Measurements from ENCODE around the gene GRIA3. TPM values are rescaled to one million over a fixed set of nuclear protein-coding genes. Genes with fewer than 3 reads are reported as not detected.

Gene GRIA3
- total RNA-seq, 1 experiment from 2014 or later = 3.8 TPM

DNA sequence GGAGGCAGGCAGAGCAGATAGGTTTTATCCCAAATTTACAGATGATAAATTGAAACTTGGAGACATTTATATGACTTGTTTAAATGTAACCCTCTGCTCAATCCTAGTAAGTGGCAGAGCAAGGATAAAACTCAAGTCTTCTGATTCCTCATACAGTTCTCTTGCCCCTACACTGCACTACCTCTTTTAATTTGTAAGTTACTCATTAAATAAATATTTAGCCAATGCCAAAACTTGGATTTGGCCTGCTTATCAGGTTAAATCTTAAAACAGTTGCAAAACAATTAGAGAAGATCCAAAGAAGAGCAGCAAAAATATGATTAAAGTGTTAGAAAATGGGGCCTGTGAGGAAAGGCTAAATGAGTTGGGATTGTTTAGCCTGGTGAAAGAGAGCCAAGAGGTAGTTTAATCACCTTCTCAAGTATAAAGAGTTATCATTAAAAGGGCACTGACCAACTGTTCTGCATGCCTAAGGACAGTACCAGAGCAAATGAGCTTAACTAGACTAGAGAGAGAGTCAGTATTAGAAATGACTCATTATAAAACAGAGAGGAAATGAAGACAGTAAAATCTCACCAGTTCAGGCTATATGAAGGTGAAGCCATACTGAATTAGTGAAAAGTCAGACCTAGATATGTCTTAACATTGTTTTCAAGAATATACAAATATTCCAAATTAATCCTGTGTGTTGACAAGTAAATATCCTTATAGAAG, 146.3 kb downstream of the GRIA3 start:
- Mint-ChIP-seq H3K27ac (no peak overlapping the region), H3K9me3 (no peaks in the 10 kb centered on the region), H3K4me3 (no peak overlapping the region), H3K4me1 (no peaks in the 10 kb centered on the region), H3K36me3 (no peaks in the 10 kb centered on the region), H3K27me3 (ENCODE audit: low read depth) (no peaks in the 10 kb centered on the region)
- ChIA-PET POLR2A (no interaction called here), CTCF (no interaction called here)
- TF ChIP-seq FOXP1 (CRISPR knock-in tag; IDR thresholded peaks at IDR 0.05; ENCODE audit: borderline replicate concordance) (no peak), GABPB1 (CRISPR knock-in tag; IDR thresholded peaks at IDR 0.05) (no peak), SP1 (CRISPR knock-in tag; conservative IDR thresholded peaks at IDR 0.05) (no peak), CBFB (CRISPR knock-in tag; IDR thresholded peaks at IDR 0.05; ENCODE audit: low read depth) (no peak), JAZF1 (CRISPR knock-in tag; IDR thresholded peaks at IDR 0.05) (no peak), ZBTB21 (CRISPR knock-in tag; IDR thresholded peaks at IDR 0.05; ENCODE audit: borderline replicate concordance) (no peak), ESRRA (CRISPR knock-in tag; IDR thresholded peaks at IDR 0.05; ENCODE audit: borderline replicate concordance) (no peak), NFE2L1 (CRISPR knock-in tag; IDR thresholded peaks at IDR 0.05) (no peak), RELA (CRISPR knock-in tag; IDR thresholded peaks at IDR 0.05; ENCODE audit: borderline replicate concordance) (no peak), MYBL2 (CRISPR knock-in tag; IDR thresholded peaks at IDR 0.05) (no peak)
- TF ChIP-seq, protein P1, sequence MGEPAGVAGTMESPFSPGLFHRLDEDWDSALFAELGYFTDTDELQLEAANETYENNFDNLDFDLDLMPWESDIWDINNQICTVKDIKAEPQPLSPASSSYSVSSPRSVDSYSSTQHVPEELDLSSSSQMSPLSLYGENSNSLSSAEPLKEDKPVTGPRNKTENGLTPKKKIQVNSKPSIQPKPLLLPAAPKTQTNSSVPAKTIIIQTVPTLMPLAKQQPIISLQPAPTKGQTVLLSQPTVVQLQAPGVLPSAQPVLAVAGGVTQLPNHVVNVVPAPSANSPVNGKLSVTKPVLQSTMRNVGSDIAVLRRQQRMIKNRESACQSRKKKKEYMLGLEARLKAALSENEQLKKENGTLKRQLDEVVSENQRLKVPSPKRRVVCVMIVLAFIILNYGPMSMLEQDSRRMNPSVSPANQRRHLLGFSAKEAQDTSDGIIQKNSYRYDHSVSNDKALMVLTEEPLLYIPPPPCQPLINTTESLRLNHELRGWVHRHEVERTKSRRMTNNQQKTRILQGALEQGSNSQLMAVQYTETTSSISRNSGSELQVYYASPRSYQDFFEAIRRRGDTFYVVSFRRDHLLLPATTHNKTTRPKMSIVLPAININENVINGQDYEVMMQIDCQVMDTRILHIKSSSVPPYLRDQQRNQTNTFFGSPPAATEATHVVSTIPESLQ (CRISPR knock-in tag; IDR thresholded peaks at IDR 0.05) = no peak
- TF ChIP-seq, protein P2, sequence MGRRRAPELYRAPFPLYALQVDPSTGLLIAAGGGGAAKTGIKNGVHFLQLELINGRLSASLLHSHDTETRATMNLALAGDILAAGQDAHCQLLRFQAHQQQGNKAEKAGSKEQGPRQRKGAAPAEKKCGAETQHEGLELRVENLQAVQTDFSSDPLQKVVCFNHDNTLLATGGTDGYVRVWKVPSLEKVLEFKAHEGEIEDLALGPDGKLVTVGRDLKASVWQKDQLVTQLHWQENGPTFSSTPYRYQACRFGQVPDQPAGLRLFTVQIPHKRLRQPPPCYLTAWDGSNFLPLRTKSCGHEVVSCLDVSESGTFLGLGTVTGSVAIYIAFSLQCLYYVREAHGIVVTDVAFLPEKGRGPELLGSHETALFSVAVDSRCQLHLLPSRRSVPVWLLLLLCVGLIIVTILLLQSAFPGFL (CRISPR knock-in tag; IDR thresholded peaks at IDR 0.05; ENCODE audit: borderline replicate concordance) = no peak
- TF ChIP-seq, protein P3, sequence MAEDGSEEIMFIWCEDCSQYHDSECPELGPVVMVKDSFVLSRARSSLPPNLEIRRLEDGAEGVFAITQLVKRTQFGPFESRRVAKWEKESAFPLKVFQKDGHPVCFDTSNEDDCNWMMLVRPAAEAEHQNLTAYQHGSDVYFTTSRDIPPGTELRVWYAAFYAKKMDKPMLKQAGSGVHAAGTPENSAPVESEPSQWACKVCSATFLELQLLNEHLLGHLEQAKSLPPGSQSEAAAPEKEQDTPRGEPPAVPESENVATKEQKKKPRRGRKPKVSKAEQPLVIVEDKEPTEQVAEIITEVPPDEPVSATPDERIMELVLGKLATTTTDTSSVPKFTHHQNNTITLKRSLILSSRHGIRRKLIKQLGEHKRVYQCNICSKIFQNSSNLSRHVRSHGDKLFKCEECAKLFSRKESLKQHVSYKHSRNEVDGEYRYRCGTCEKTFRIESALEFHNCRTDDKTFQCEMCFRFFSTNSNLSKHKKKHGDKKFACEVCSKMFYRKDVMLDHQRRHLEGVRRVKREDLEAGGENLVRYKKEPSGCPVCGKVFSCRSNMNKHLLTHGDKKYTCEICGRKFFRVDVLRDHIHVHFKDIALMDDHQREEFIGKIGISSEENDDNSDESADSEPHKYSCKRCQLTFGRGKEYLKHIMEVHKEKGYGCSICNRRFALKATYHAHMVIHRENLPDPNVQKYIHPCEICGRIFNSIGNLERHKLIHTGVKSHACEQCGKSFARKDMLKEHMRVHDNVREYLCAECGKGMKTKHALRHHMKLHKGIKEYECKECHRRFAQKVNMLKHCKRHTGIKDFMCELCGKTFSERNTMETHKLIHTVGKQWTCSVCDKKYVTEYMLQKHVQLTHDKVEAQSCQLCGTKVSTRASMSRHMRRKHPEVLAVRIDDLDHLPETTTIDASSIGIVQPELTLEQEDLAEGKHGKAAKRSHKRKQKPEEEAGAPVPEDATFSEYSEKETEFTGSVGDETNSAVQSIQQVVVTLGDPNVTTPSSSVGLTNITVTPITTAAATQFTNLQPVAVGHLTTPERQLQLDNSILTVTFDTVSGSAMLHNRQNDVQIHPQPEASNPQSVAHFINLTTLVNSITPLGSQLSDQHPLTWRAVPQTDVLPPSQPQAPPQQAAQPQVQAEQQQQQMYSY (CRISPR knock-in tag; IDR thresholded peaks at IDR 0.05) = no peak
- TF ChIP-seq, protein P4, sequence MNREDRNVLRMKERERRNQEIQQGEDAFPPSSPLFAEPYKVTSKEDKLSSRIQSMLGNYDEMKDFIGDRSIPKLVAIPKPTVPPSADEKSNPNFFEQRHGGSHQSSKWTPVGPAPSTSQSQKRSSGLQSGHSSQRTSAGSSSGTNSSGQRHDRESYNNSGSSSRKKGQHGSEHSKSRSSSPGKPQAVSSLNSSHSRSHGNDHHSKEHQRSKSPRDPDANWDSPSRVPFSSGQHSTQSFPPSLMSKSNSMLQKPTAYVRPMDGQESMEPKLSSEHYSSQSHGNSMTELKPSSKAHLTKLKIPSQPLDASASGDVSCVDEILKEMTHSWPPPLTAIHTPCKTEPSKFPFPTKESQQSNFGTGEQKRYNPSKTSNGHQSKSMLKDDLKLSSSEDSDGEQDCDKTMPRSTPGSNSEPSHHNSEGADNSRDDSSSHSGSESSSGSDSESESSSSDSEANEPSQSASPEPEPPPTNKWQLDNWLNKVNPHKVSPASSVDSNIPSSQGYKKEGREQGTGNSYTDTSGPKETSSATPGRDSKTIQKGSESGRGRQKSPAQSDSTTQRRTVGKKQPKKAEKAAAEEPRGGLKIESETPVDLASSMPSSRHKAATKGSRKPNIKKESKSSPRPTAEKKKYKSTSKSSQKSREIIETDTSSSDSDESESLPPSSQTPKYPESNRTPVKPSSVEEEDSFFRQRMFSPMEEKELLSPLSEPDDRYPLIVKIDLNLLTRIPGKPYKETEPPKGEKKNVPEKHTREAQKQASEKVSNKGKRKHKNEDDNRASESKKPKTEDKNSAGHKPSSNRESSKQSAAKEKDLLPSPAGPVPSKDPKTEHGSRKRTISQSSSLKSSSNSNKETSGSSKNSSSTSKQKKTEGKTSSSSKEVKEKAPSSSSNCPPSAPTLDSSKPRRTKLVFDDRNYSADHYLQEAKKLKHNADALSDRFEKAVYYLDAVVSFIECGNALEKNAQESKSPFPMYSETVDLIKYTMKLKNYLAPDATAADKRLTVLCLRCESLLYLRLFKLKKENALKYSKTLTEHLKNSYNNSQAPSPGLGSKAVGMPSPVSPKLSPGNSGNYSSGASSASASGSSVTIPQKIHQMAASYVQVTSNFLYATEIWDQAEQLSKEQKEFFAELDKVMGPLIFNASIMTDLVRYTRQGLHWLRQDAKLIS (CRISPR knock-in tag; IDR thresholded peaks at IDR 0.05; ENCODE audit: borderline replicate concordance) = no peak
- TF ChIP-seq, protein P5, sequence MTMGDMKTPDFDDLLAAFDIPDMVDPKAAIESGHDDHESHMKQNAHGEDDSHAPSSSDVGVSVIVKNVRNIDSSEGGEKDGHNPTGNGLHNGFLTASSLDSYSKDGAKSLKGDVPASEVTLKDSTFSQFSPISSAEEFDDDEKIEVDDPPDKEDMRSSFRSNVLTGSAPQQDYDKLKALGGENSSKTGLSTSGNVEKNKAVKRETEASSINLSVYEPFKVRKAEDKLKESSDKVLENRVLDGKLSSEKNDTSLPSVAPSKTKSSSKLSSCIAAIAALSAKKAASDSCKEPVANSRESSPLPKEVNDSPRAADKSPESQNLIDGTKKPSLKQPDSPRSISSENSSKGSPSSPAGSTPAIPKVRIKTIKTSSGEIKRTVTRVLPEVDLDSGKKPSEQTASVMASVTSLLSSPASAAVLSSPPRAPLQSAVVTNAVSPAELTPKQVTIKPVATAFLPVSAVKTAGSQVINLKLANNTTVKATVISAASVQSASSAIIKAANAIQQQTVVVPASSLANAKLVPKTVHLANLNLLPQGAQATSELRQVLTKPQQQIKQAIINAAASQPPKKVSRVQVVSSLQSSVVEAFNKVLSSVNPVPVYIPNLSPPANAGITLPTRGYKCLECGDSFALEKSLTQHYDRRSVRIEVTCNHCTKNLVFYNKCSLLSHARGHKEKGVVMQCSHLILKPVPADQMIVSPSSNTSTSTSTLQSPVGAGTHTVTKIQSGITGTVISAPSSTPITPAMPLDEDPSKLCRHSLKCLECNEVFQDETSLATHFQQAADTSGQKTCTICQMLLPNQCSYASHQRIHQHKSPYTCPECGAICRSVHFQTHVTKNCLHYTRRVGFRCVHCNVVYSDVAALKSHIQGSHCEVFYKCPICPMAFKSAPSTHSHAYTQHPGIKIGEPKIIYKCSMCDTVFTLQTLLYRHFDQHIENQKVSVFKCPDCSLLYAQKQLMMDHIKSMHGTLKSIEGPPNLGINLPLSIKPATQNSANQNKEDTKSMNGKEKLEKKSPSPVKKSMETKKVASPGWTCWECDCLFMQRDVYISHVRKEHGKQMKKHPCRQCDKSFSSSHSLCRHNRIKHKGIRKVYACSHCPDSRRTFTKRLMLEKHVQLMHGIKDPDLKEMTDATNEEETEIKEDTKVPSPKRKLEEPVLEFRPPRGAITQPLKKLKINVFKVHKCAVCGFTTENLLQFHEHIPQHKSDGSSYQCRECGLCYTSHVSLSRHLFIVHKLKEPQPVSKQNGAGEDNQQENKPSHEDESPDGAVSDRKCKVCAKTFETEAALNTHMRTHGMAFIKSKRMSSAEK (CRISPR knock-in tag; IDR thresholded peaks at IDR 0.05; ENCODE audit: borderline replicate concordance) = no peak
- DNase-seq (ENCODE audit: low spot score) (no peak), ATAC-seq (no peak)
